ENCODE results near the gene AKR7A3.
"Not testable (repeated sequence)": the region's sequence is repeated elsewhere in the genome, so short reads cannot be mapped to it uniquely, and the experiment has no call there.

The AKR7A3 gene

DNA sequence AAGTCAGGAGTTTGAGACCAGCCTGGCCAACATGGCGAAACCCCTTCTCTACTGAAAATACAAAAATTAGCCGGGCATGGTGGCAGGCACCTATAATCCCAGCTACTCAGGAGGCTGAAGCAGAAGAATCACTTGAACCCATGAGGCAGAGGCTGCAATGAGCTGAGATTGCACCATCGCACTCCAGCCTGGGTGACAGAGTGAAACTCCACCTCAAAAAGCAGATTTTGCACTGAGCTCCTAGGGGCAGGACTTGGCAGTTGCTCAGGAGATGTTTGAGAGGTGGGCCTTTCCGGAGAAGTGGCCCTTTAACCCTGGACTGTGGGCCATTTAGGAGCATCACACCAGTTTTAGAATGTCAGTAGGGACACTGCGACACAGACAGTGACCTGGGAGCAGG is 32.3 kb downstream of the AKR7A3 start:
- DNase-seq (ENCODE audit: low read depth in 3 of 3, low spot score in 1 of 3), result not testable (repeated sequence)

DNA sequence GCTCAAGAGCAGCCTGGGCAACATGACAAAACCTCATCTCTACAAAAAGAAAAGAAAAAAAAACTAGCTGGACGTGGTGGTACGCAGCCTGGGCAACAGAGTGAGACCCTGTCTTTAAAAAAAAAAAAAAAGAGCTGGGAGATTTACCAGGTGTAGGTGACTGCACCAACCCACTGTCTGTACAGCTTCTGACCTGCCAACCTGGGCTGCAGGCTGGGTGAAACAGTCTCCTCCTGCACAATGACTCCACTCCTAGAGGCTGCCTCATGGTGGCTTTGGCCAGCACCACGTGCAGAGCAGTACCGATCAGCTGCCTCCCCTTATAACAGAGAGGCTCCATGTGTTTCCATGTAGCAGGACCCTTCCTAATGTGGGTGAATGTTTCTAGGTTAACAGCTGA is 33.3 kb downstream of the AKR7A3 start:
- DNase-seq (ENCODE audit: low read depth in 3 of 3, low spot score in 1 of 3), result no peak

DNA sequence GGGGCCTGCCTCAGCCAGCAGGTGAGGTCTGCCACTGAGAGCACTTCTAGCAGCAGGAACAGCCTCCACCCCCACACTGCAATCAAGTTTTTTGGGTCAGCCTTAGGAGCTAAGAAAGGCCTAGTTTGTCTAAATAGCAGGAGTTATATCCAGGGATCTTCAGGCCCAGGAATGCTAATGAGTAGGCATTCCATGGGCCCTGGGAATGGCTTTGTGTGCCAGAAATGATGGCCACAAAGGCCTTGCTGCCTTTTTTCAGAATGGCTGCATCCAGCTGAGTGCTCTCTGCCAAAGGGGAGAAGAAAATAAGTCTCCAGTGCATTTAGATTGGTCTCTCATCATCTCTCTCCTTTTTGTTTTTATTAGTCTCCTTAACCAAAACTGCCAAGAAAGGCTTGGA is 34.2 kb downstream of the AKR7A3 start:
- DNase-seq (ENCODE audit: low read depth in 3 of 3, low spot score in 1 of 3), result no peak

DNA sequence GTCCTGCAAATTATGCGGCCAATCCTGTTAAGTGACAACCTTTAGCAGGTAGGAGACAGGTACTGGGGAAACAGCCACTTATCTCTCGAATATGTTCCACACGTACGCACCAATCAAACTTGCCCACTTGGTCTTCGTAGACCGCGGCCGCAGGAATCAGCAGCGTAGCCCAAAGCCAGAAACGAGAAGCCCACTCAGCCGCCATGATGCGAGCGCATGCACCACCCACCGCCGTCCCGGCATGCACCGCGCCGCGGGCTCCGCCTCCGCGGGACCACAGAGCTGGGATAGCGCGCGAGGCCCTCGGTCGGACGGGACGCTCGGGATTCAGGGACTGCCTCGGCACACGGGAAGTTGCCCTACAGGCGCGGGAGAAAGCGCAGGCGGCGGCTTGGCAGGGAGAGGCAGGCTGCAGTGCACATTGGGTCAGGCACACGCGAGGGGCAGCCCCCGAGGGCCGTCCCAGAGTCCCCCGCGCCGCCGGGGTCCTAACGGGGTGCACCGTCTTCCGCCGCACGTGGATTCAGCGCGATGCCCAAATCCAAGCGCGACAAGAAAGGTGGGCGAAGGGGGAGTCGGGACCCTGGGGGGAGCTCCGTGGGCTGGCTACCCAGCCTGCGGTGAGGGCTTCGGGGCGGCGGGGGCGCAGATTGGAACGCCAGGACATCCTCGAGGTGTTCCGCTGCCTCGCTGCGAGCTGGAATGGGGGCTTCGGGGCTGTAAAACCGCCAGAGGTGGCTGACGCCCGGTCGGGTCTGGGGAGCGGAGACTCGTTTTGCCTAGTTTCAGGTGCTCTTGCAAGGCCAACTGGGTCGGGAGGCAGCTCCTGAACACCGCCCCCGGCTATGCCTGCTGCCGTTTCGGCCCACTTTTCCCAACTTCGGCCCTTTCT is 37.0 kb downstream of the AKR7A3 start, which contains the start of the genes EMC1 and MRTO4:
Gene EMC1, minus strand, starts transcription at position 220 of the 892 bp plus-strand sequence. Its CDS starts 15 bp downstream, at position 205.
Gene MRTO4, plus strand, starts transcription at position 501 of the 892 bp plus-strand sequence. Its CDS starts 31 bp downstream, at position 532.
- DNase-seq (ENCODE audit: low read depth in 3 of 3, low spot score in 1 of 3), result peak; percentile 51 to 92 (median 64)

DNA sequence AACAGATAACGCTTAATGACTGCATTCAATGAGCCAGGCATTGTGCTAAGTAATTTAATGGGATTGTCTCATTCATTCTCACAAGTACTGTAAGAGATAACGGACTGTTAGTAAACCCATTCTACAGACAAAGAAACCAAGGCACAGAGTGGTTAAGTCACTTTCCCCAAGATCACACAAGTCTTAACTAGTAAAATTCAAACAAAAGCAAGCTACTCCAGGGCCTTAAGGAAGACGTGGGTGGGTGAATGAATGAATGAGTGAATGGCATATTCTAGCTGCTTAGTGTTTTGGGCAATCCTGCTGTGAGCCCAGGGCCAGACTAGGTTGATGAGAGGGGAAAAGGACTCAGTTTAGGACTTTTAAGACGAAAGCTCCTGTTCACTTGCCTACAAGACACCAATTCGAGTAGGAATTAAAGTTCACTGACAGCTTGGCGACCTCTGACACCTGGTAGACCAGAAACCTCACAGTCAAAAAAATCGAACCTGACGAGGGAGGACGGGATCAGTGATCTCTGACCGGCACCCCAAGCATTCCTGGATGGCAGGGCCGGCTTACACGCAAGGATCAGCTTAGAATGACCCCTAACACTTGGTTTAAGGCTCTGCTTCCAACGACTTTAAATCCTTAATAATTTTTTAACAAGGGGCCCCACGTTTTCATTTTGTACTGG is 37.8 kb downstream of the AKR7A3 start:
- DNase-seq (ENCODE audit: low read depth in 3 of 3, low spot score in 1 of 3), result no peak

DNA sequence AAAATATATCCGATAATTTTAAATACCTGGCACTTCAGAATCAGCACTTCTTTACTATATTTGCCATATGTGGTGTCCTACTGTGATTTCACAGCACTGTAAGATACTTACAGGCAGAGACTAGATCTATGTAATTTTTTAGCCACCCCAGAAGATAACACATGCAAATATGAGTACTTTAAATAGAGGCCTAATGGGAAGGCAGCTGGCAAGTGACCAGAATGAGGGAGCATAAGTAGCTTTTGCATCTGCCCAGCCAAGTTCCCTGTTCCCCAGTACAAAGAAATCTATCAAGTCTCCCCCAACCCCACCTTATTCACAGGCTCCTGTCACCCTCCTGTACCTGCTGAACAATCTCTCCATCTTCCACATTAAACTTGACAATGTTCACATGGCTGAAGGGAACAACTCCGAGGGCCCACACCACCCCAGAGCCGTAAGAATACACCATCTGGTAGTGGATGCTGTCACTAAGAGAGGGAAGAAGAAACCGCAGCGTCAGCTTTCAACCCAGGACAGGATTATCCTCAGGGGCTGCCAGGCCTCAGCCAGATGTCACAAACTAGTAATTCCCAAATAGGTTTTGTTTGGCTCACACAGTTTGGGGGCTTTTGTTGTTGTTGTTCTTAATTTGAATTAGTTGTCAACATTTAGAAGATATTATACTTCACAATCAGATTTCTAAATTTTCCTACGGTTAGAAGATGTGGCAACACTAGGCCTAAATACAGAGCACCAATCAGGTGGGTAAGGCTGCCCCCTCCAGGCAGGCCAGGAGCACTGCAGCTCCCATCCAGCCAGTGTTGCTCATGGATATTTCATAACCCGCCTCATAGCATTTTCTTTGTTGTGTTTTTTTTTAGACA is 47.7 kb downstream of the AKR7A3 start:
- peak; percentile 26 to 65 (median 37) for DNase-seq (ENCODE audit: low read depth in 3 of 3, low spot score in 1 of 3)

DNA sequence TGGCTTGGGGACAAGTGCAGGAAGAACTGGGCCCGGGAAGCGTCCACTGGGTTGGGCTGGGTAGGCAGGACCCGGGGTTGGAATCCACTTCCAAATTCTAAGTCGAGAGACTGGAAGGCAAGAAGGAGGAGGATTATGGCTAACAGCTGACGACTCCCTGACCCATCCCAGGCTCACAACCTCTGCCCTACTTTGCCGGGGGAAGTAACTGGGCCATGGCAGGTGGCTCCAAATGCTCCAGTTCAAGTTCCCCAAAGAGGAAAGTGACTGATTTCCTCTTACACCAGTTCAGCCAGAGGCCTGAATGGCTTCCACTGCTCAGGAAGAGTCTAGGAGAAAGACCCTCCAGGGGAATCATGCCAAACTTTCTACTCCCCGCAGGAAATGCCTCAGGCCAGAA is 48.7 kb downstream of the AKR7A3 start:
- DNase-seq (ENCODE audit: low read depth in 3 of 3, low spot score in 1 of 3), result no peak

DNA sequence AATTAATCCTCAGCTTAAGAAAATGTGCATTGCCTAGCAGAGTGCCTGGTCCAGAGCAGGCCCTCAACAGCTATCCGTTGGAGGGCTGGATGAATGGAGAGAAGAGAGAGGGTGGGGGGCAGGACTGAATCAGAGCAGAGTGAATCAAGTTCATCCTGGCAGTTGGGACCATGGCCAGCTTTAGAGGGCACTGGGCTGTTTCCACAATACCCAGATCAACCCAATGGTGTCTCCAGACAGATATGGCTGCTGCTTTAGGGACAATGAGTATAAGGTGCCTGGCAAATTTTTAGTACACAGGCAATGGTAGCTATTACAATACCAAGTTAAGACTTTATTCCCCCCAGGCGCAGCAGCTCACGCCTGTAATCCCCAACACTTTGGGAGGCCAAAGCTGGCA is 54.3 kb downstream of the AKR7A3 start:
- DNase-seq (ENCODE audit: low read depth in 3 of 3, low spot score in 1 of 3), result no peak
